ENCODE results near the gene RHOJ. TPM values are rescaled to one million over a fixed set of nuclear protein-coding genes. Genes with fewer than 3 reads are reported as not detected.

RHOJ gene
- total RNA-seq, 1 experiment from 2014 or later = not detected

GRCh38 chr14:63200035-63200740 lies 4.1 kb upstream of the RHOJ start:
- H3K27me3 ChIP-seq (ENCODE audit: low read length) = no peaks in the 10 kb centered on the region
- DNase-seq = no peak
- no peak overlapping the region for H3K27ac ChIP-seq (ENCODE audit: low read length)
- no peak overlapping the region for H2AFZ ChIP-seq (ENCODE audit: low read length)
- H3K4me2 ChIP-seq (ENCODE audit: low read depth, low read length, poor library complexity, severe bottlenecking) = no peak overlapping the region
- no peaks in the 10 kb centered on the region for H4K20me1 ChIP-seq (ENCODE audit: insufficient read depth, low read depth, low read length)
- no peak overlapping the region for H3K4me3 ChIP-seq (ENCODE audit: low read length)
- H3K9me2 ChIP-seq (replicated peaks; ENCODE audit: insufficient read depth, low read length) = no peaks in the 10 kb centered on the region
- H3K9me3 ChIP-seq (ENCODE audit: low read length) = no peaks in the 10 kb centered on the region
- no peaks in the 10 kb centered on the region for H3K36me3 ChIP-seq (ENCODE audit: insufficient read depth, low read length)
- no peaks in the 10 kb centered on the region for H3K79me2 ChIP-seq (ENCODE audit: low read length)
- no peak overlapping the region for H3K9ac ChIP-seq (ENCODE audit: low read length)
- no peaks in the 10 kb centered on the region for H3K4me1 ChIP-seq (ENCODE audit: low read length)

- no peaks in the 10 kb centered on the region for H3K4me1 ChIP-seq (ENCODE audit: low read length)
- H2AFZ ChIP-seq (ENCODE audit: low read length) = no peak overlapping the region
- H3K79me2 ChIP-seq (ENCODE audit: low read length) = no peaks in the 10 kb centered on the region
- H3K27ac ChIP-seq (ENCODE audit: low read length) = no peak overlapping the region
- H3K4me2 ChIP-seq (ENCODE audit: low read depth, low read length, poor library complexity, severe bottlenecking) = no peak overlapping the region
- no peaks in the 10 kb centered on the region for H3K36me3 ChIP-seq (ENCODE audit: insufficient read depth, low read length)
- no peak overlapping the region for H3K4me3 ChIP-seq (ENCODE audit: low read length)
- no peaks in the 10 kb centered on the region for H4K20me1 ChIP-seq (ENCODE audit: insufficient read depth, low read depth, low read length)
- H3K9me3 ChIP-seq (ENCODE audit: low read length) = no peaks in the 10 kb centered on the region
- H3K9ac ChIP-seq (ENCODE audit: low read length) = no peak overlapping the region
- no peak for DNase-seq
- H3K9me2 ChIP-seq (replicated peaks; ENCODE audit: insufficient read depth, low read length) = no peaks in the 10 kb centered on the region
- H3K27me3 ChIP-seq (ENCODE audit: low read length) = no peaks in the 10 kb centered on the region
Measured at GRCh38 chr14:63200767-63201166, 3.5 kb upstream of the RHOJ start.

- no peak overlapping the region for H3K4me3 ChIP-seq (ENCODE audit: low read length)
- no peaks in the 10 kb centered on the region for H3K4me1 ChIP-seq (ENCODE audit: low read length)
- H3K9me3 ChIP-seq (ENCODE audit: low read length) = no peaks in the 10 kb centered on the region
- H2AFZ ChIP-seq (ENCODE audit: low read length) = no peak overlapping the region
- no peak for DNase-seq
- no peak overlapping the region for H3K27ac ChIP-seq (ENCODE audit: low read length)
- no peak overlapping the region for H3K9ac ChIP-seq (ENCODE audit: low read length)
- no peak overlapping the region for H3K4me2 ChIP-seq (ENCODE audit: low read depth, low read length, poor library complexity, severe bottlenecking)
- H3K9me2 ChIP-seq (replicated peaks; ENCODE audit: insufficient read depth, low read length) = no peaks in the 10 kb centered on the region
- no peaks in the 10 kb centered on the region for H3K27me3 ChIP-seq (ENCODE audit: low read length)
- no peaks in the 10 kb centered on the region for H3K79me2 ChIP-seq (ENCODE audit: low read length)
- no peaks in the 10 kb centered on the region for H4K20me1 ChIP-seq (ENCODE audit: insufficient read depth, low read depth, low read length)
- H3K36me3 ChIP-seq (ENCODE audit: insufficient read depth, low read length) = no peaks in the 10 kb centered on the region
Measured at GRCh38 chr14:63203015-63203414, 1.2 kb upstream of the RHOJ start.

- Histone ChIP-seq H3K9ac (ENCODE audit: low read length) (no peak overlapping the region), H3K9me3 (ENCODE audit: low read length) (no peaks in the 10 kb centered on the region), H3K79me2 (ENCODE audit: low read length) (no peaks in the 10 kb centered on the region), H4K20me1 (ENCODE audit: insufficient read depth, low read depth, low read length) (no peaks in the 10 kb centered on the region), H3K4me3 (ENCODE audit: low read length) (no peak overlapping the region), H3K36me3 (ENCODE audit: insufficient read depth, low read length) (no peaks in the 10 kb centered on the region), H3K4me2 (ENCODE audit: low read depth, low read length, poor library complexity, severe bottlenecking) (no peak overlapping the region), H2AFZ (ENCODE audit: low read length) (no peak overlapping the region), H3K9me2 (replicated peaks; ENCODE audit: insufficient read depth, low read length) (no peaks in the 10 kb centered on the region), H3K27ac (ENCODE audit: low read length) (no peak overlapping the region), H3K4me1 (ENCODE audit: low read length) (no peaks in the 10 kb centered on the region), H3K27me3 (ENCODE audit: low read length) (no peaks in the 10 kb centered on the region)
- DNase-seq = no peak
Measured at GRCh38 chr14:63203618-63204406, 431 bp upstream of the RHOJ start.

- H3K4me3 ChIP-seq (ENCODE audit: low read length) = no peak overlapping the region
- H3K4me1 ChIP-seq (ENCODE audit: low read length) = no peaks in the 10 kb centered on the region
- no peaks in the 10 kb centered on the region for H3K9me2 ChIP-seq (replicated peaks; ENCODE audit: insufficient read depth, low read length)
- no peaks in the 10 kb centered on the region for H3K36me3 ChIP-seq (ENCODE audit: insufficient read depth, low read length)
- no peak overlapping the region for H3K9ac ChIP-seq (ENCODE audit: low read length)
- H3K79me2 ChIP-seq (ENCODE audit: low read length) = no peaks in the 10 kb centered on the region
- no peaks in the 10 kb centered on the region for H3K27me3 ChIP-seq (ENCODE audit: low read length)
- DNase-seq = no peak
- no peaks in the 10 kb centered on the region for H3K9me3 ChIP-seq (ENCODE audit: low read length)
- H3K4me2 ChIP-seq (ENCODE audit: low read depth, low read length, poor library complexity, severe bottlenecking) = no peak overlapping the region
- no peaks in the 10 kb centered on the region for H4K20me1 ChIP-seq (ENCODE audit: insufficient read depth, low read depth, low read length)
- H2AFZ ChIP-seq (ENCODE audit: low read length) = no peak overlapping the region
- H3K27ac ChIP-seq (ENCODE audit: low read length) = no peak overlapping the region
Measured at GRCh38 chr14:63205044-63205575, 867 bp downstream of the RHOJ start.

GRCh38 chr14:63205866-63206265 lies 1.6 kb downstream of the RHOJ start:
- no peaks in the 10 kb centered on the region for H3K36me3 ChIP-seq (ENCODE audit: insufficient read depth, low read length)
- H3K27me3 ChIP-seq (ENCODE audit: low read length) = no peaks in the 10 kb centered on the region
- no peaks in the 10 kb centered on the region for H3K4me1 ChIP-seq (ENCODE audit: low read length)
- H3K9ac ChIP-seq (ENCODE audit: low read length) = no peak overlapping the region
- H4K20me1 ChIP-seq (ENCODE audit: insufficient read depth, low read depth, low read length) = no peaks in the 10 kb centered on the region
- no peak overlapping the region for H3K27ac ChIP-seq (ENCODE audit: low read length)
- no peaks in the 10 kb centered on the region for H3K9me2 ChIP-seq (replicated peaks; ENCODE audit: insufficient read depth, low read length)
- DNase-seq = no peak
- no peaks in the 10 kb centered on the region for H3K9me3 ChIP-seq (ENCODE audit: low read length)
- no peaks in the 10 kb centered on the region for H3K79me2 ChIP-seq (ENCODE audit: low read length)
- H3K4me2 ChIP-seq (ENCODE audit: low read depth, low read length, poor library complexity, severe bottlenecking) = no peak overlapping the region
- no peak overlapping the region for H2AFZ ChIP-seq (ENCODE audit: low read length)
- H3K4me3 ChIP-seq (ENCODE audit: low read length) = no peak overlapping the region

- H4K20me1 ChIP-seq (ENCODE audit: insufficient read depth, low read depth, low read length) = no peaks in the 10 kb centered on the region
- H3K9ac ChIP-seq (ENCODE audit: low read length) = no peak overlapping the region
- H3K4me2 ChIP-seq (ENCODE audit: low read depth, low read length, poor library complexity, severe bottlenecking) = no peak overlapping the region
- H3K9me3 ChIP-seq (ENCODE audit: low read length) = no peaks in the 10 kb centered on the region
- H3K36me3 ChIP-seq (ENCODE audit: insufficient read depth, low read length) = no peaks in the 10 kb centered on the region
- no peaks in the 10 kb centered on the region for H3K9me2 ChIP-seq (replicated peaks; ENCODE audit: insufficient read depth, low read length)
- no peaks in the 10 kb centered on the region for H3K4me1 ChIP-seq (ENCODE audit: low read length)
- H3K27me3 ChIP-seq (ENCODE audit: low read length) = no peaks in the 10 kb centered on the region
- no peak for DNase-seq
- no peak overlapping the region for H3K27ac ChIP-seq (ENCODE audit: low read length)
- H2AFZ ChIP-seq (ENCODE audit: low read length) = no peak overlapping the region
- no peaks in the 10 kb centered on the region for H3K79me2 ChIP-seq (ENCODE audit: low read length)
- no peak overlapping the region for H3K4me3 ChIP-seq (ENCODE audit: low read length)
Measured at GRCh38 chr14:63209160-63209559, 4.9 kb downstream of the RHOJ start.

GRCh38 chr14:63210812-63211211 lies 6.6 kb downstream of the RHOJ start:
- Histone ChIP-seq H2AFZ (ENCODE audit: low read length) (no peak overlapping the region), H3K27ac (ENCODE audit: low read length) (no peak overlapping the region), H3K36me3 (ENCODE audit: insufficient read depth, low read length) (no peaks in the 10 kb centered on the region), H3K9me3 (ENCODE audit: low read length) (no peaks in the 10 kb centered on the region), H3K27me3 (ENCODE audit: low read length) (no peaks in the 10 kb centered on the region), H3K9me2 (replicated peaks; ENCODE audit: insufficient read depth, low read length) (no peaks in the 10 kb centered on the region), H3K4me1 (ENCODE audit: low read length) (no peaks in the 10 kb centered on the region), H4K20me1 (ENCODE audit: insufficient read depth, low read depth, low read length) (no peaks in the 10 kb centered on the region), H3K4me3 (ENCODE audit: low read length) (no peak overlapping the region), H3K79me2 (ENCODE audit: low read length) (no peaks in the 10 kb centered on the region), H3K9ac (ENCODE audit: low read length) (no peak overlapping the region), H3K4me2 (ENCODE audit: low read depth, low read length, poor library complexity, severe bottlenecking) (no peak overlapping the region)
- no peak for DNase-seq
